ENCODE results near the gene STRN3. TPM values are rescaled to one million over a fixed set of nuclear protein-coding genes. Genes with fewer than 3 reads are reported as not detected.

The STRN3 gene
- total and polyA plus RNA-seq, 2 of the 8 experiments (the other 6 are each of a cell fraction or from before 2014, with no cell fraction given) = 8.7 to 38.1 TPM

DNA sequence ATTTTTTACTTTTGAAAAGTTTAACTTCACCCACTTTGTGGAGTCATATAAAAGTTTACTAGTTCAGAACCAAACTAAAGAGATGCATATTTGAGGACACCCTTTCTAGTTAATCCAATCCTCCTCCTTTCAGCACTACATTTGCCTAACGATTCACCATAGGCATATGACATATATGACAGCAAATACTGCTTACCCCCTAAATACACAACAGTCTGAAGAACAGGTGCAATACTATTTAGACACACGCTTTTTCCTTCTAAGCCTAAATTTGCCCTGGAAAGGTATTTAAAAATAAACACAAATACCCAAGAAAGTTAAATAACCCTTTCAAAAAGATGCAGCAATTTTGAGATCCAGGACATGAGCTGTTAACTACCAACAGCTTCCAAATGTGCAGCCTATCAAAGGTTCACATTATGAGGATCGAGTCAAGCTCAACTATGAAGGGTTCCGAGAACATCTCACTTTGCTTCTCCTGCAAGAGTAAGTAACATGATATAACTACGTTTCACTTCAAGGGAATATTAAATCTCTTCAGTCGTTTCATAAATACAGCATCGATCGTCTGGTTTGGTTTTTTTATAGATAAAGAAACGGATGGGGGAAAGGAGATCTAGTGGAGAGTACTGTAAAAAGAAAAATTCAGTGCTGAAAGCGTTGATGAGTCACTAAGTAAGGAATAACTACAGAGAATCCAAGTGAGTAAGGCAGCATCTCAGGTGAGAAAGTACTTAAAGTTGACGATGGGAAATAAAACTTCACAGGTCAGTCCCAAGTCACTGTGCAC, 1.4 kb downstream of the STRN3 start:
- peak overlapping the region; percentile 81 to 95 for H3K4me2 ChIP-seq (ENCODE audit: insufficient read depth in 1 of 2, low read depth in 2 of 2, low read length in 2 of 2)
- peaks cover 8% of the 10 kb centered on the region for H3K23me2 ChIP-seq (ENCODE audit: low read depth, low read length)
- peaks cover 2% of the 10 kb centered on the region; the same call in 1 of the 2 replicates for H3K79me1 ChIP-seq (ENCODE audit: low read depth, low read length)
- H4K5ac ChIP-seq (ENCODE audit: insufficient read length, low read depth, low read length) = no peak overlapping the region
- H4K91ac ChIP-seq (replicated peaks; ENCODE audit: insufficient read length, low read length) = no peak overlapping the region
- no peak overlapping the region for H3K4ac ChIP-seq (replicated peaks; ENCODE audit: insufficient read length, low read depth, low read length)
- H2BK5ac ChIP-seq (ENCODE audit: low read depth, low read length) = 0 out of 2 replicates have a peak overlapping the region, but pooled peaks have one; percentile 97
- H2AFZ ChIP-seq (ENCODE audit: low read length) = no peak overlapping the region
- FAIRE-seq = no peak
- no peak overlapping the region for H2BK20ac ChIP-seq (ENCODE audit: low read length)
- POLR2A ChIA-PET (ENCODE audit: partially characterized antibody) = interaction anchor here (0.7 to 4.7 kb wide), 12 partner anchors 8 to 432 kb away, joined by 3 to 38 read pairs (median 4); no protein-coding TSS in a partner anchor
- no peak overlapping the region for H2AK5ac ChIP-seq (ENCODE audit: low read depth, low read length)
- peaks cover 39 to 77% of the 10 kb centered on the region in 2 experiments for H3K79me2 ChIP-seq (ENCODE audit: control insufficient read depth in 1 of 2, insufficient read depth in 2 of 2, low read length in 2 of 2)
- no peak overlapping the region for H2BK12ac ChIP-seq (ENCODE audit: low read depth, low read length)
- no peaks in the 10 kb centered on the region for H3K27me3 ChIP-seq (replicated peaks in 1 of 4; ENCODE audit: control insufficient read depth in 3 of 4, extremely low read depth in 1 of 4, insufficient read depth in 3 of 4, low read length in 3 of 4)
- 24% methylated on average over 11 of the region's 11 CpGs; no CpG with 5 or more reads in 1 of the 2 experiments for WGBS, 2 experiments (ENCODE audit: extremely low coverage in 1 of 2, insufficient coverage in 1 of 2, insufficient read length in 1 of 2, insufficient replicate concordance in 2 of 2, low coverage in 1 of 2, low lambda C conversion rate in 2 of 2, missing lambda C conversion rate in 1 of 2)
- CTCF ChIA-PET (ENCODE audit: partially characterized antibody) = interaction anchor here (0.6 to 0.8 kb wide), 2 partner anchors 48 to 255 kb away, joined by 3 read pairs; no protein-coding TSS in a partner anchor
- peaks cover 0 to 2% (median 0%) of the 10 kb centered on the region in 4 experiments; a peak in 2 of 7 replicates for H3K4me1 ChIP-seq (replicated peaks in 1 of 4; ENCODE audit: control insufficient read depth in 3 of 4, insufficient read depth in 4 of 4, low read length in 3 of 4)
- H3K14ac ChIP-seq (ENCODE audit: insufficient read length) = no peak overlapping the region
- DNase-seq (ENCODE audit: low read depth in 1 of 2, low spot score in 2 of 2) = no peak
- H3K36me3 ChIP-seq (ENCODE audit: control insufficient read depth in 2 of 4, insufficient read depth in 4 of 4, low read length in 3 of 4) = peaks cover 0 to 9% (median 2%) of the 10 kb centered on the region in 4 experiments; a peak in 2 of 8 replicates
- H2BK120ac ChIP-seq (replicated peaks; ENCODE audit: low read depth, low read length) = no peak overlapping the region
- no peak overlapping the region for H3K18ac ChIP-seq (ENCODE audit: extremely low read depth, low read length)
- H3K9ac ChIP-seq (replicated peaks in 1 of 4; ENCODE audit: extremely low read depth in 1 of 4, low read depth in 3 of 4, low read length in 3 of 4) = peak overlapping the region; percentile 85 to 97 (median 94)
- no peak overlapping the region for H2BK15ac ChIP-seq (ENCODE audit: low read length)
- H3K9me3 ChIP-seq (ENCODE audit: insufficient read depth in 2 of 2, low read depth in 1 of 2, low read length in 1 of 2) = no peaks in the 10 kb centered on the region
- H3K4me3 ChIP-seq (ENCODE audit: extremely low read depth in 1 of 4, insufficient read depth in 2 of 4, low read depth in 3 of 4, low read length in 4 of 4) = peak overlapping the region; percentile 81 to 100 (median 90)
- H3K23ac ChIP-seq (ENCODE audit: insufficient read length) = no peak overlapping the region
- H3K27ac ChIP-seq (ENCODE audit: low read depth, low read length) = peak overlapping the region; percentile 88
- no peak overlapping the region for H4K8ac ChIP-seq (ENCODE audit: extremely low read depth, insufficient read depth, low read length)
- H4K20me1 ChIP-seq (replicated peaks in 1 of 2; ENCODE audit: control insufficient read depth in 1 of 2, insufficient read depth in 2 of 2, low read length in 2 of 2) = peaks cover 5 to 7% of the 10 kb centered on the region in 2 experiments
- no peak overlapping the region for H3K56ac ChIP-seq (replicated peaks; ENCODE audit: insufficient read length, low read depth, low read length)
- TF ChIP-seq SP4 (IDR thresholded peaks at IDR 0.05; ENCODE audit: low read length) (no peak), RFX5 (IDR thresholded peaks at IDR 0.05; ENCODE audit: borderline replicate concordance, low read depth, low read length) (no peak), FOSL1 (IDR thresholded peaks at IDR 0.05; ENCODE audit: insufficient read depth, low read depth, low read length) (no peak), YY1 (IDR thresholded peaks at IDR 0.05; ENCODE audit: low read depth, low read length) (no peak), SP2 (IDR thresholded peaks at IDR 0.05; ENCODE audit: low read length) (no peak)

Measured in H1 (cell line).